Esophagus muscularis mucosa (tissue), 3 donors: ENCODE data around the gene DLL4.

Source experiments
- POLR2AphosphoS5 ChIP-seq, 2 donors: sonication (generic); formaldehyde crosslinking; IDR thresholded peaks; one replicate each; pipeline ENCODE4 v1.6.1; 2017; ENCODE audit warnings: antibody characterized with exemption in 2 of 2
- TF ChIP-seq, protein P1 (sequence below), 3 experiments: fragments of 200-600 bp in 2 of 3; fragments of 450-650 bp in 1 of 3; sonication (generic) in 2 of 3; IDR thresholded peaks; one replicate each; pipeline ENCODE4 v1.5.1; 2017 to 2019; ENCODE audit warnings: antibody characterized with exemption in 3 of 3, mild to moderate bottlenecking in 2 of 3, moderate library complexity in 1 of 3

DNA sequence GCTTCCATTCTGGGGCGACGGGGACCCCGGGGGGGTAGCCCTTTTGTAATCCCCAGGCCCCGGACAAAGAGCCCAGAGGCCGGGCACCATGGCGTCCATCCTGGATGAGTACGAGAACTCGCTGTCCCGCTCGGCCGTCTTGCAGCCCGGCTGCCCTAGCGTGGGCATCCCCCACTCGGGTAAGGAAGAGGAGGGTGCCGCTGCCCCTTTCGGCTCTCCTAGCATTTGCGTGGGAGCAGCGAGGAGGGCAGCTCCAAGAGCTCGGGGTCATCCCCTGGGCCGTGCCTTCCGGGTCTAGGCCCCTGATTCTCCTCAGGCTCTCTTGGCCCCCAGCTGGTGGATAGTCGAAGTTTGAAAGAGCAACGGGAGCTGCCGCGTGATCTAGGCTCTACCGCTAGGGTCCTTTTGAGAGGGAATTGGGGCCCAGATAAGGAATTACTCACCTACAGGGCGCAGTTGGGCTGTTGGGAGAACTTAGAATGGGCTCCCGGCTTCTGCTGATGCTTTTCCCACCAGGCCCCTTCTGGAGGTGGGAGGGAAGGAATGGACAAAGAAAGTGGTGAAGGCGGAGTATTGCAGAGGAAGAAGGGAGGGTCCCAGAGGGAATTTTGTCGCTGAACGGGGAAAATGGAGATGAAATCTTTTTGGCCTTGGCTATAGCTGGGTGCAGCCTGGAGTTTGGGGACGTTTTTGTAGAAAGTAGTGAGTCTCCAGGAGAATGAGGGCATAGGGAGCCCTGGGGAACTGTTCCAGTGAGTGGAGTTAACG is 34.3 kb upstream of the DLL4 start:
- TF ChIP-seq, protein P1, sequence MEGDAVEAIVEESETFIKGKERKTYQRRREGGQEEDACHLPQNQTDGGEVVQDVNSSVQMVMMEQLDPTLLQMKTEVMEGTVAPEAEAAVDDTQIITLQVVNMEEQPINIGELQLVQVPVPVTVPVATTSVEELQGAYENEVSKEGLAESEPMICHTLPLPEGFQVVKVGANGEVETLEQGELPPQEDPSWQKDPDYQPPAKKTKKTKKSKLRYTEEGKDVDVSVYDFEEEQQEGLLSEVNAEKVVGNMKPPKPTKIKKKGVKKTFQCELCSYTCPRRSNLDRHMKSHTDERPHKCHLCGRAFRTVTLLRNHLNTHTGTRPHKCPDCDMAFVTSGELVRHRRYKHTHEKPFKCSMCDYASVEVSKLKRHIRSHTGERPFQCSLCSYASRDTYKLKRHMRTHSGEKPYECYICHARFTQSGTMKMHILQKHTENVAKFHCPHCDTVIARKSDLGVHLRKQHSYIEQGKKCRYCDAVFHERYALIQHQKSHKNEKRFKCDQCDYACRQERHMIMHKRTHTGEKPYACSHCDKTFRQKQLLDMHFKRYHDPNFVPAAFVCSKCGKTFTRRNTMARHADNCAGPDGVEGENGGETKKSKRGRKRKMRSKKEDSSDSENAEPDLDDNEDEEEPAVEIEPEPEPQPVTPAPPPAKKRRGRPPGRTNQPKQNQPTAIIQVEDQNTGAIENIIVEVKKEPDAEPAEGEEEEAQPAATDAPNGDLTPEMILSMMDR (IDR thresholded peaks at IDR 0.05): peak in 2 of 3 experiments; percentile 50 to 52
- TF ChIP-seq POLR2AphosphoS5 (IDR thresholded peaks at IDR 0.05): no peak
